SK-N-SH (cell line): ENCODE results near the gene KDM2A. TPM values are rescaled to one million over a fixed set of nuclear protein-coding genes. Genes with fewer than 3 reads are reported as not detected.

Experiments used
- CTCF ChIA-PET: fragments of 300-600, 350-600 bp; formaldehyde crosslinking; extraction: SDS; loops from one replicate; lab custom pipeline; 2021; lab: Yijun Ruan, JAX
- POLR2A ChIA-PET: fragments of 350-600 bp; sonication (Branson Sonifier 250); formaldehyde crosslinking; extraction: SDS; loops from one replicate; lab custom pipeline; 2020; ENCODE audit warnings: antibody characterized with exemption, inconsistent platforms; lab: Yijun Ruan, JAX
- DNase-seq: peaks from one replicate; pipeline ENCODE4 v3.0.0; 2012
- H2AFZ ChIP-seq: fragments of 200-600 bp; sonication (generic); 2 replicates; pipeline ENCODE4 v1.8.1; 2016; ENCODE audit warnings: antibody characterized with exemption, mild to moderate bottlenecking, low read depth
- H3F3A ChIP-seq: fragments of 200-600 bp; sonication (generic); replicated peaks from 2 replicates; pipeline ENCODE3; 2016; ENCODE audit warnings: antibody characterized with exemption, mild to moderate bottlenecking; ENCODE audit not compliant: insufficient read depth
- H3K27ac ChIP-seq, 2 experiments: fragments of 200-500 bp in 1 of 2; fragments of 200-600 bp in 1 of 2; sonication (Bioruptor generic) in 1 of 2; sonication (generic), shearing (Covaris generic) in 1 of 2; 2 replicates each; pipeline versions ENCODE4 v1.5.1 to v1.6.1; 2014 to 2016; ENCODE audit warnings: low read depth in 2 of 2, inconsistent platforms in 1 of 2, low read length in 1 of 2, mild to moderate bottlenecking in 1 of 2, mixed read lengths in 1 of 2
- H3K27me3 ChIP-seq: fragments of 200-600 bp; sonication (generic), shearing (Covaris generic); 2 replicates; pipeline ENCODE4 v1.6.1; 2016; ENCODE audit warnings: mixed run types; ENCODE audit not compliant: insufficient read depth
- H3K36me3 ChIP-seq, 2 experiments: fragments of 200-500 bp in 1 of 2; fragments of 200-600 bp in 1 of 2; sonication (Bioruptor generic) in 1 of 2; sonication (generic) in 1 of 2; replicated peaks in 1 of 2; 2 replicates each; pipeline versions ENCODE3 to v1.5.1; 2014 to 2016; ENCODE audit warnings: low read length in 1 of 2, mild to moderate bottlenecking in 1 of 2; ENCODE audit not compliant: insufficient read depth in 2 of 2, control insufficient read depth in 1 of 2
- H3K4me1 ChIP-seq, 2 experiments: fragments of 200-500 bp in 1 of 2; fragments of 200-600 bp in 1 of 2; sonication (Bioruptor generic) in 1 of 2; sonication (generic), shearing (Covaris generic) in 1 of 2; 2 replicates each; pipeline versions ENCODE4 v1.5.1 to v1.6.1; 2014 to 2016; ENCODE audit warnings: low read depth in 1 of 2, low read length in 1 of 2, mixed run types in 1 of 2; ENCODE audit not compliant: insufficient read depth in 2 of 2, control insufficient read depth in 1 of 2
- H3K4me2 ChIP-seq: fragments of 200-600 bp; sonication (generic), shearing (Covaris generic); 2 replicates; pipeline ENCODE4 v1.6.1; 2017; ENCODE audit warnings: mixed run types
- H3K4me3 ChIP-seq, 2 experiments: fragments of 200-500 bp in 1 of 2; fragments of 200-600 bp in 1 of 2; sonication (Bioruptor generic) in 1 of 2; sonication (generic), shearing (Covaris generic) in 1 of 2; 2 replicates each; pipeline versions ENCODE4 v1.5.1 to v1.8.1; 2014 to 2016; ENCODE audit warnings: low read depth in 2 of 2, inconsistent platforms in 1 of 2, low read length in 1 of 2, mild to moderate bottlenecking in 1 of 2, mixed read lengths in 1 of 2, moderate library complexity in 1 of 2
- H3K79me2 ChIP-seq: fragments of 200-600 bp; sonication (generic); 2 replicates; pipeline ENCODE4 v1.8.1; 2017; ENCODE audit warnings: mild to moderate bottlenecking; ENCODE audit not compliant: insufficient read depth
- H3K9ac ChIP-seq: fragments of 200-600 bp; sonication (generic); 2 replicates; pipeline ENCODE4 v1.6.1; 2017; ENCODE audit warnings: mixed run types
- H3K9me2 ChIP-seq: fragments of 200-600 bp; sonication (generic); 2 replicates; pipeline ENCODE4 v1.6.1; 2017; ENCODE audit warnings: mixed run types
- H3K9me3 ChIP-seq: fragments of 200-600 bp; sonication (generic); 2 replicates; pipeline ENCODE4 v1.6.1; 2017; ENCODE audit warnings: mixed run types, mild to moderate bottlenecking, moderate library complexity
- H4K20me1 ChIP-seq: fragments of 200-600 bp; sonication (generic); 2 replicates; pipeline ENCODE4 v1.6.1; 2017; ENCODE audit warnings: mild to moderate bottlenecking, mixed run types; ENCODE audit not compliant: insufficient read depth
- ELF1 ChIP-seq: IDR thresholded peaks from 2 replicates; pipeline ENCODE4 v1.4.0; 2012
- EZH2phosphoT487 ChIP-seq: fragments of 200-600 bp; sonication (generic); IDR thresholded peaks from 2 replicates; pipeline ENCODE4 v1.6.1; 2017; ENCODE audit warnings: low read depth, mixed run types, mild to moderate bottlenecking, antibody characterized with exemption, moderate library complexity, borderline replicate concordance
- FOSL2 ChIP-seq: IDR thresholded peaks from 2 replicates; pipeline ENCODE4 v1.4.0; 2012; ENCODE audit warnings: low read depth, mild to moderate bottlenecking, moderate library complexity, borderline replicate concordance
- FOXJ3 ChIP-seq: sonication (generic); formaldehyde crosslinking; IDR thresholded peaks from 2 replicates; pipeline ENCODE4 v1.5.1; 2020; ENCODE audit warnings: mild to moderate bottlenecking, missing genetic modification reagents
- FOXM1 ChIP-seq: IDR thresholded peaks from 2 replicates; pipeline ENCODE4 v1.4.0; 2012; ENCODE audit warnings: low read depth, mild to moderate bottlenecking
- GATA2 ChIP-seq: sonication (generic); formaldehyde crosslinking; IDR thresholded peaks from 2 replicates; pipeline ENCODE4 v1.5.0; 2020; ENCODE audit warnings: mild to moderate bottlenecking, missing genetic modification reagents
- MEF2A ChIP-seq: IDR thresholded peaks from 2 replicates; pipeline ENCODE4 v1.4.0; 2012; ENCODE audit warnings: low read depth, borderline replicate concordance
- RXRA ChIP-seq: IDR thresholded peaks from 2 replicates; pipeline ENCODE4 v1.4.0; 2012; ENCODE audit warnings: low read depth, mild to moderate bottlenecking, borderline replicate concordance
- YY1 ChIP-seq: IDR thresholded peaks from 2 replicates; pipeline ENCODE4 v1.4.0; 2012; ENCODE audit warnings: low read depth, mild to moderate bottlenecking
- WGBS: methylation state at CpG from one replicate; pipeline ENCODE4 v1.1.6; 2017; ENCODE audit warnings: low lambda C conversion rate; 5-methylcytosine and 5-hydroxymethylcytosine counted together
- polyA plus RNA-seq, 3 experiments: library from polyadenylated mRNA; depleted of rRNA; stranded (reverse); fragments of >200 nt; gene quantifications; 2 replicates each; pipeline ENCODE4 v1.2.3, GENCODE V29; 2012
- TF ChIP-seq, protein P1 (sequence below): fragments of 200-600 bp; sonication (generic); IDR thresholded peaks from 2 replicates; pipeline ENCODE4 v1.6.1; 2017; ENCODE audit warnings: antibody characterized with exemption, mild to moderate bottlenecking, moderate library complexity
- TF ChIP-seq, protein P2 (sequence below): IDR thresholded peaks from 2 replicates; pipeline ENCODE4 v1.4.0; 2012; ENCODE audit warnings: low read depth, borderline replicate concordance
- TF ChIP-seq, protein P3 (sequence below): fragments of 150-350 bp; IDR thresholded peaks from 2 replicates; pipeline ENCODE4 v1.6.1; 2017; ENCODE audit warnings: antibody characterized with exemption, low read length, low read depth, borderline replicate concordance

Gene KDM2A
- polyA plus RNA-seq, 1 of the 3 experiments (the other 2 are of a cell fraction), result 28.4 TPM

DNA sequence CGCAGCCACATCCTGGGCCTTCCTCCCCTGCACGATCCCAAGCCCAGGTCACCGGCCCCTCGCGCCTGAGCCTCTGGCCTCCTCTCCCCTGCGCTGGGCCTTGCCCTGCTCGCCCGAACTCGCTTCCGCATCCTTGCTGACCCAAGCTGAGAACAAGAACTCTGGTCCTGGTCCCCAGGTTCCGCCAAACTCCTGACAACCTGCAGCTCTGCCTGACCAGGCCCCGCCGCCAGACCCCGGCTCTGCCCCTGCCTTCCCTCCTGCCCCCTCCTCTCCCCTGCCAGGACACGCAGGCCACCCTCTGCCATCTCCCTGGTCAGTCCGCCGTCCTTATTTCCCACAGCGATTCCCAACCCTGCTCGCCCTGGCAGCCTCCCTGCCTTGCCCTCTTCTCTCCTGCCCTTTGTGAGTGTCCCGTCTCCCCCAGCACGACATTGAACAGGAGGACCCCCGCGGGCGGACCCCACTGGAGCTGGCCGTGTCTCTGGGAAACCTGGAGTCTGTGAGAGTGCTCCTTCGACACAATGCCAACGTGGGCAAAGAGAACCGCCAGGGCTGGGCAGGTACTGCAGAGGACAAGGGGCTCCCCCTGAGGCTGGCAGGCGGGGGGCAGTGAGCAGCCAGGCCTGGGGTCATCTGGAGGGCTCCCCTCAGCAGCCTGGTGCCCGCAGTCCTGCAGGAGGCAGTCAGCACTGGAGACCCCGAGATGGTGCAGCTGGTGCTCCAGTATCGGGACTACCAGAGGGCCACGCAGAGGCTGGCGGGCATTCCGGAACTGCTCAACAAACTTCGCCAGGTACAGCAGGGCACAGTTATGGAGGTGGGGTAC is 170.8 kb downstream of the KDM2A start:
- Histone ChIP-seq H2AFZ (no peak overlapping the region), H3K9me2 (no peaks in the 10 kb centered on the region), H3K9me3 (no peaks in the 10 kb centered on the region), H3K79me2 (peaks cover 54% of the 10 kb centered on the region), H3K27me3 (no peaks in the 10 kb centered on the region), H3K27ac (peak overlapping the region; percentile 55 to 98), H3K36me3 (peaks cover 22 to 35% of the 10 kb centered on the region in 2 experiments), H3K4me2 (peak overlapping the region; percentile 99), H4K20me1 (no peaks in the 10 kb centered on the region), H3K9ac (peak overlapping the region; percentile 86), H3K4me1 (peaks cover 12 to 30% of the 10 kb centered on the region in 2 experiments; a peak in 3 of 4 replicates), H3F3A (peaks cover 18% of the 10 kb centered on the region), H3K4me3 (peak overlapping the region; percentile 65 to 86)
- ChIA-PET POLR2A (interaction anchor here (0.5 to 1.5 kb wide), 3 partner anchors 12 to 23 kb away, joined by 3 to 5 read pairs (median 3); partner anchors contain the start of gene SSH3), CTCF (interaction anchor here (0.7 to 4.4 kb wide), 13 partner anchors 9 to 90 kb away, joined by 3 to 37 read pairs (median 6); partner anchors contain the start of gene SSH3)
- DNase-seq, result peak; percentile 68
- 8% methylated on average over 17 of the region's 36 CpGs for WGBS
- TF ChIP-seq ELF1, result no peak
- TF ChIP-seq, protein P1, sequence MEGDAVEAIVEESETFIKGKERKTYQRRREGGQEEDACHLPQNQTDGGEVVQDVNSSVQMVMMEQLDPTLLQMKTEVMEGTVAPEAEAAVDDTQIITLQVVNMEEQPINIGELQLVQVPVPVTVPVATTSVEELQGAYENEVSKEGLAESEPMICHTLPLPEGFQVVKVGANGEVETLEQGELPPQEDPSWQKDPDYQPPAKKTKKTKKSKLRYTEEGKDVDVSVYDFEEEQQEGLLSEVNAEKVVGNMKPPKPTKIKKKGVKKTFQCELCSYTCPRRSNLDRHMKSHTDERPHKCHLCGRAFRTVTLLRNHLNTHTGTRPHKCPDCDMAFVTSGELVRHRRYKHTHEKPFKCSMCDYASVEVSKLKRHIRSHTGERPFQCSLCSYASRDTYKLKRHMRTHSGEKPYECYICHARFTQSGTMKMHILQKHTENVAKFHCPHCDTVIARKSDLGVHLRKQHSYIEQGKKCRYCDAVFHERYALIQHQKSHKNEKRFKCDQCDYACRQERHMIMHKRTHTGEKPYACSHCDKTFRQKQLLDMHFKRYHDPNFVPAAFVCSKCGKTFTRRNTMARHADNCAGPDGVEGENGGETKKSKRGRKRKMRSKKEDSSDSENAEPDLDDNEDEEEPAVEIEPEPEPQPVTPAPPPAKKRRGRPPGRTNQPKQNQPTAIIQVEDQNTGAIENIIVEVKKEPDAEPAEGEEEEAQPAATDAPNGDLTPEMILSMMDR, result no peak
- TF ChIP-seq MEF2A, result no peak
- TF ChIP-seq, protein P2, sequence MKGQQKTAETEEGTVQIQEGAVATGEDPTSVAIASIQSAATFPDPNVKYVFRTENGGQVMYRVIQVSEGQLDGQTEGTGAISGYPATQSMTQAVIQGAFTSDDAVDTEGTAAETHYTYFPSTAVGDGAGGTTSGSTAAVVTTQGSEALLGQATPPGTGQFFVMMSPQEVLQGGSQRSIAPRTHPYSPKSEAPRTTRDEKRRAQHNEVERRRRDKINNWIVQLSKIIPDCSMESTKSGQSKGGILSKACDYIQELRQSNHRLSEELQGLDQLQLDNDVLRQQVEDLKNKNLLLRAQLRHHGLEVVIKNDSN, result no peak
- no peak for TF ChIP-seq GATA2 (CRISPR knock-in tag)
- TF ChIP-seq RXRA, result no peak
- no peak for TF ChIP-seq FOXJ3 (CRISPR knock-in tag)
- TF ChIP-seq FOSL2, result no peak
- TF ChIP-seq EZH2phosphoT487, result no peak
- no peak for TF ChIP-seq FOXM1
- TF ChIP-seq YY1, result no peak
- TF ChIP-seq, protein P3, sequence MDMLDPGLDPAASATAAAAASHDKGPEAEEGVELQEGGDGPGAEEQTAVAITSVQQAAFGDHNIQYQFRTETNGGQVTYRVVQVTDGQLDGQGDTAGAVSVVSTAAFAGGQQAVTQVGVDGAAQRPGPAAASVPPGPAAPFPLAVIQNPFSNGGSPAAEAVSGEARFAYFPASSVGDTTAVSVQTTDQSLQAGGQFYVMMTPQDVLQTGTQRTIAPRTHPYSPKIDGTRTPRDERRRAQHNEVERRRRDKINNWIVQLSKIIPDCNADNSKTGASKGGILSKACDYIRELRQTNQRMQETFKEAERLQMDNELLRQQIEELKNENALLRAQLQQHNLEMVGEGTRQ, result no peak
